Stomach (tissue), 4 donors: ENCODE measurements around the gene ITGAL.
"Not testable (repeated sequence)": the region's sequence is repeated elsewhere in the genome, so short reads cannot be mapped to it uniquely, and the experiment has no call there.

ENCODE experiments used
- CTCF ChIP-seq, 7 experiments: fragments of 450-650 bp in 4 of 7; fragments of 200-600 bp in 3 of 7; sonication (generic) in 3 of 7; IDR thresholded peaks; one replicate each; pipeline ENCODE4 v1.5.1; 2016 to 2019; ENCODE audit warnings: antibody characterized with exemption in 7 of 7, control low read depth in 2 of 7, mild to moderate bottlenecking in 1 of 7
- EP300 ChIP-seq: sonication (generic); formaldehyde crosslinking; IDR thresholded peaks from one replicate; pipeline ENCODE4 v1.6.1; 2017; ENCODE audit warnings: antibody characterized with exemption
- POLR2A ChIP-seq, 4 donors: fragments of 450-650 bp; IDR thresholded peaks; one replicate each; pipeline ENCODE4 v1.6.1; 2016; ENCODE audit warnings: antibody characterized with exemption in 4 of 4, control low read depth in 2 of 4, mild to moderate bottlenecking in 1 of 4, moderate library complexity in 1 of 4
- POLR2AphosphoS5 ChIP-seq, 3 donors: sonication (generic); formaldehyde crosslinking; IDR thresholded peaks; one replicate each; pipeline ENCODE4 v1.6.1; 2016; ENCODE audit warnings: antibody characterized with exemption in 3 of 3

- TF ChIP-seq CTCF (IDR thresholded peaks at IDR 0.05); POLR2A (IDR thresholded peaks at IDR 0.05); EP300; POLR2AphosphoS5 (IDR thresholded peaks at IDR 0.05): not testable (repeated sequence)
Measured at GRCh38 chr16:30522702-30523463, 50.3 kb downstream of the ITGAL start.
